Measurements from ENCODE around the gene PCCA. TPM values are rescaled to one million over a fixed set of nuclear protein-coding genes. Genes with fewer than 3 reads are reported as not detected.
A peak's percentile ranks its signal among the peaks of the same experiment; 100 is the strongest.
"Not testable (repeated sequence)": the region's sequence is repeated elsewhere in the genome, so short reads cannot be mapped to it uniquely, and the experiment has no call there.

Gene PCCA
- polyA plus RNA-seq, 1 donor, result 20.0 TPM

DNA sequence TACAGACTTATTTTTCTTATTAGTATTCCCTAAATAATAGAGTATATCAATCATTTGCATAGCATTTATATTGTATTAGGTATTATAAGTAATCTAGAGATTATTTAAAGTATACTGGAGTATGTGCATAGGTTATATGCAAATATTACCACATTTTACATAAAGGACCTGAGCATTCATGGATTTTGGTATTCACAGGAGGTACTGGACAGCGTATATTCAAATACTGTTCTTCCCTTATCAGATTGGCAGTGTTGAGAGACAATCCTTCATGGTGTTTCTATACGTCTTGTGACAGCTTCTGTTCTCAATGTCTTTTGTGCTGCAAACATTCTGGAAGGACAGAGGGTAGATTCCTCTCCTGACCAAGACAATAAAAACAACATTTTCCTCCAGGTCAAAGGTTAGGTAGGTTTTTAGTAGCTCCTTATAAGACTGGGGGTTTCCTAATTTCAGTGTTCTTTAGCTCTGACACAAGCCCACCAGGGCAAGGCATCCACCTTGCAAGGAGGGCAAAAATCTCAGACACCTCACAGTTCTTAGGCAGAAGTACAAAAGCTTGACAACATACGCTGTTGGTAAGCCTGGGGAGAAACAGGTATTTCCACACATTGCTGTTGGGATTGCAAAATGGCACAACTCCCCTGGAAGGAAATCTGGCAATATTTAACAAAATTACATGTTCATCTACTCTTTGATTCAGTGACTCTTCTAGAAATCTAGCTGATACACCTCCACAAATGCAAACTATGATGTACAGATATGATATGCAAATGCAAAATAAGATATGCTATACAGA lies 20.6 kb upstream of the PCCA start:
- Histone ChIP-seq H3K27me3 (ENCODE audit: control insufficient read depth, insufficient read depth, low read length) (no peaks in the 10 kb centered on the region), H3K4me1 (ENCODE audit: control insufficient read depth, insufficient read depth, low read length) (no peaks in the 10 kb centered on the region), H3K4me3 (ENCODE audit: low read length) (no peak overlapping the region), H3K9me3 (ENCODE audit: control insufficient read depth, low read depth, low read length) (no peaks in the 10 kb centered on the region), H3K36me3 (ENCODE audit: control insufficient read depth, insufficient read depth, low read length) (no peaks in the 10 kb centered on the region), H3K27ac (ENCODE audit: low read length) (no peak overlapping the region)
- no peak for DNase-seq
- 71% methylated on average over 2 of the region's 3 CpGs for WGBS (ENCODE audit: insufficient coverage, low lambda C conversion rate)

DNA sequence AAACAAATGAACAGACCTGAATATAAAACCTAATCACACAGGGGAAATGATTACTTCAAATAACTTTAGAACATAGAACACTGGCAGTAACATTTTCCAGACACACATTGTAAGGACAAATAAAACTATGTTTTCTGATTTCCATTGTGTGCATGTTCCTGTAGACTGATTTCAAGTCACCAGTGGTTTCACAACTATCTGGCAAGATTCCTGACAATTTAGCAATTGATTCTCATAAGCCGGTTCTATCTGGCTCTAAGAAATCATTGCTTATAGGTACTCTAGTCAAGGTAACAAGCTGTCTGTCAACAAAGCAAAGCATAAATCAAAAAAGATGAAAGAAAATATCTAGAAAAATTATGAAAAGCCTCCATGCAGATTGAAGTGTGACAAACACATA lies 19.6 kb upstream of the PCCA start:
- no peak overlapping the region for H3K27ac ChIP-seq (ENCODE audit: low read length)
- no peaks in the 10 kb centered on the region for H3K4me1 ChIP-seq (ENCODE audit: control insufficient read depth, insufficient read depth, low read length)
- WGBS (ENCODE audit: insufficient coverage, low lambda C conversion rate), result no CpG with 5 or more reads among the region's 1 CpG
- DNase-seq, result no peak
- no peak overlapping the region for H3K4me3 ChIP-seq (ENCODE audit: low read length)
- no peaks in the 10 kb centered on the region for H3K36me3 ChIP-seq (ENCODE audit: control insufficient read depth, insufficient read depth, low read length)
- no peaks in the 10 kb centered on the region for H3K27me3 ChIP-seq (ENCODE audit: control insufficient read depth, insufficient read depth, low read length)
- H3K9me3 ChIP-seq (ENCODE audit: control insufficient read depth, low read depth, low read length), result no peaks in the 10 kb centered on the region

DNA sequence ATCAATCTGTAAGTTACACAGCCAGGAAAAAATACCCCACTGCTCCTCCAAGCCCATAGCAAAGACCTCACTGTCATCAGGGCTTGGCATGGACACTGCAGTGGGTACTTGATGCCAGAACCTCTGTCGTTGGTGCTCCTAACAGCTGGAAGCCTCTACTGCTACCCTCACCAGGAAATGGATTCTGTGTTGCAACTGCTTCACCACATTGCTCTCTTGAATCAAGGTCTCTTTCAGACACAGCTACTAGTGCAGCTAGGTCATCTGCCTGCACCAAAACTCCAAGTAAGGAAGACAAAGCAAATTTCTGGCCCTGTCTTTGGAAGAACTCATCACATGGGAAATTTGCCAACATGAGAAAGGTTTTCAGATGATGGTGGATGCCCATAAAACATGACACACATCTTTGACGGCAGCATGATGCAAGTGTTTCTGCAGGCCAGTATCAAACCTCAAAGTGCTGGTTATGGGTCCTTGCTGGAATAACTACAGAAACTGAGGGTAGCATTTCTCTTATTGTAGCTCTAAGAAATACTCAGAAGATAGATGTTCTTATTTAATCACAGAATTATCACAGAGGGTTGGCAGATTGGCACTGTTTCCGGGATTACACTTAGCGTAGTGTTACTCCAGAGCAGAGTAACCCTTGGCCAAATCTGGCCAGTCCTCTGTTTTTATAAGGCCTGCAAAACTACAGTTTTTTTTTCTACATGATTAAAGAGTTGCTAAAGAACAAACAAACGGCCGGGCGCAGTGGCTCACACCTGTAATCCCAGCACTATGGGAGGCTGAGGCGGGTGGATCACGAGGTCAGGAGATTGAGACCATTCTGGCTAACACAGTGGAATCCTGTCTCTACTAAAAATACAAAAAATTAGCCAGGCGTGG lies 12.9 kb upstream of the PCCA start:
- no peaks in the 10 kb centered on the region for H3K9me3 ChIP-seq (ENCODE audit: control insufficient read depth, low read depth, low read length)
- no peaks in the 10 kb centered on the region for H3K4me1 ChIP-seq (ENCODE audit: control insufficient read depth, insufficient read depth, low read length)
- no peak overlapping the region for H3K4me3 ChIP-seq (ENCODE audit: low read length)
- WGBS (ENCODE audit: insufficient coverage, low lambda C conversion rate), result 80% methylated on average over 1 of the region's 10 CpGs
- H3K27ac ChIP-seq (ENCODE audit: low read length), result no peak overlapping the region
- H3K27me3 ChIP-seq (ENCODE audit: control insufficient read depth, insufficient read depth, low read length), result no peaks in the 10 kb centered on the region
- no peak for DNase-seq
- H3K36me3 ChIP-seq (ENCODE audit: control insufficient read depth, insufficient read depth, low read length), result no peaks in the 10 kb centered on the region

GRCh38 chr13:100079003-100079402 lies 9.9 kb upstream of the PCCA start:
- DNase-seq; H3K27me3 ChIP-seq (ENCODE audit: control insufficient read depth, insufficient read depth, low read length); H3K27ac ChIP-seq (ENCODE audit: low read length); H3K4me3 ChIP-seq (ENCODE audit: low read length); H3K36me3 ChIP-seq (ENCODE audit: control insufficient read depth, insufficient read depth, low read length); H3K9me3 ChIP-seq (ENCODE audit: control insufficient read depth, low read depth, low read length); H3K4me1 ChIP-seq (ENCODE audit: control insufficient read depth, insufficient read depth, low read length): not testable (repeated sequence)
- 67% methylated on average over 1 of the region's 9 CpGs for WGBS (ENCODE audit: insufficient coverage, low lambda C conversion rate)

DNA sequence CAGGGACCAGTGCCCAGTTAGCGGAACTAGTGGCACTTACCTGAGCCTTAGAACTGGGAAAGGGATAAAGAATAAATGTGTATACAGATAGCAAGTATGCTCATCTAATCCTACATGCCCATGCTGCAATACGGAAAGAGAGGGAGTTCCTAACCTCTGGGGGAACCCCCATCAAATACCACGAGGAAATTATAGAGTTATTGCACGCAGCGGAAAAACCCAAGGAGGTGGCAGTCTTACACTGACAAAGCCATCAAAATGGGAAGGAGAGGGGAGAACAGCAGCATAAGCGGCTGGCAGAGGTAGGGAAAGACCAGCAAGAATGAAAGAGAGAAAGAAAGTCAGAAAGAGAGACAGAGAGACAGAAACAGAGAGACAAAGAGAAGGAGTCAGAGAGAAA lies 5.5 kb upstream of the PCCA start:
- H3K9me3 ChIP-seq (ENCODE audit: control insufficient read depth, low read depth, low read length); H3K4me1 ChIP-seq (ENCODE audit: control insufficient read depth, insufficient read depth, low read length); H3K27ac ChIP-seq (ENCODE audit: low read length); H3K36me3 ChIP-seq (ENCODE audit: control insufficient read depth, insufficient read depth, low read length); H3K4me3 ChIP-seq (ENCODE audit: low read length); DNase-seq; H3K27me3 ChIP-seq (ENCODE audit: control insufficient read depth, insufficient read depth, low read length): not testable (repeated sequence)
- 100% methylated on average over 2 of the region's 6 CpGs for WGBS (ENCODE audit: insufficient coverage, low lambda C conversion rate)

DNA sequence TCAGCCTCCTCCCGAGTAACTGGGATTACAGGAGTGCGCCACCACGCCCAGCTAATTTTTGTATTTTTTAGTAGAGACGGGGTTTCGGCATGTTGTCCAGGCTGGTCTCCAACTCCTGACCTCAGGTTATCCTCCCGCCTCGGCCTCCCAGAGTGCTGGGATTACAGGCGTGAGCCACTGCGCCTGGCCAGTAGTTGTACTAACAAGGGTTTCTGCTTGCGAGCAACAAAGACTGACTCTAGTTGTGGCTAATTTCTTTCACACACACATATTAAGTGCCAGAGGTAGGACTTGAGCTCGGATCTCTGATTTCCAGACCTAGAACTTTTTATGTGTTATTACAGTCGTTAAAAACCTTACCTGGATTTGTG lies 635 bp upstream of the PCCA start:
- H3K4me3 ChIP-seq (ENCODE audit: low read length), result peak overlapping the region; percentile 85
- WGBS (ENCODE audit: insufficient coverage, low lambda C conversion rate), result no CpG with 5 or more reads among the region's 12 CpGs
- H3K36me3 ChIP-seq (ENCODE audit: control insufficient read depth, insufficient read depth, low read length), result peaks cover 4% of the 10 kb centered on the region
- H3K27me3 ChIP-seq (ENCODE audit: control insufficient read depth, insufficient read depth, low read length), result no peaks in the 10 kb centered on the region
- DNase-seq, result no peak
- no peak overlapping the region for H3K27ac ChIP-seq (ENCODE audit: low read length)
- no peaks in the 10 kb centered on the region for H3K4me1 ChIP-seq (ENCODE audit: control insufficient read depth, insufficient read depth, low read length)
- no peaks in the 10 kb centered on the region for H3K9me3 ChIP-seq (ENCODE audit: control insufficient read depth, low read depth, low read length)

- 0% methylated on average over 4 of the region's 13 CpGs for WGBS (ENCODE audit: insufficient coverage, low lambda C conversion rate)
- no peak for DNase-seq
- peak overlapping the region; percentile 63 for H3K27ac ChIP-seq (ENCODE audit: low read length)
- peaks cover 4% of the 10 kb centered on the region for H3K36me3 ChIP-seq (ENCODE audit: control insufficient read depth, insufficient read depth, low read length)
- no peaks in the 10 kb centered on the region for H3K9me3 ChIP-seq (ENCODE audit: control insufficient read depth, low read depth, low read length)
- peak overlapping the region; percentile 85 for H3K4me3 ChIP-seq (ENCODE audit: low read length)
- H3K4me1 ChIP-seq (ENCODE audit: control insufficient read depth, insufficient read depth, low read length), result no peaks in the 10 kb centered on the region
- H3K27me3 ChIP-seq (ENCODE audit: control insufficient read depth, insufficient read depth, low read length), result no peaks in the 10 kb centered on the region
Observed at GRCh38 chr13:100089465-100090032, 656 bp downstream of the PCCA start.

DNA sequence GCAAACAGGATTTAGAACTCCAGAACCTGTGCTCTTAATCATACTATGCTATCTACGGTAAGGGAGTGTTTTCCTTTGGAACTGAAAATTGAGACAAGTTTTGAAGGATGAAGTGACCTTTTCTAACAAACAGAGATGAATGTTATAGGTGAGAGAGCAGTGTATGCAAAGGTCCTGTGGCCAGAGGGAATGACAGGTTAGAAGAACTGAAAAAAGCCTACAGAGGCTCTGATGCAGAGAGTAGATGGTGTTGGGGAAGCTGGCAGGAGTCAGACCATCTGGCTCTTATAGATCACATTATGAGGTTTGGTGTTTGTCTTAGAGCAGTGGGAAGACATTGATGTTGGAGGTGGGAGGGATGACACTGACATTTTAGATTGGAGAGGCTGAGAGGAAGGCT lies 2.0 kb downstream of the PCCA start:
- no peaks in the 10 kb centered on the region for H3K27me3 ChIP-seq (ENCODE audit: control insufficient read depth, insufficient read depth, low read length)
- H3K4me3 ChIP-seq (ENCODE audit: low read length), result no peak overlapping the region
- H3K4me1 ChIP-seq (ENCODE audit: control insufficient read depth, insufficient read depth, low read length), result no peaks in the 10 kb centered on the region
- DNase-seq, result no peak
- WGBS (ENCODE audit: insufficient coverage, low lambda C conversion rate), result 100% methylated on average over 1 of the region's 1 CpG
- peaks cover under 1% of the 10 kb centered on the region for H3K36me3 ChIP-seq (ENCODE audit: control insufficient read depth, insufficient read depth, low read length)
- no peak overlapping the region for H3K27ac ChIP-seq (ENCODE audit: low read length)
- no peaks in the 10 kb centered on the region for H3K9me3 ChIP-seq (ENCODE audit: control insufficient read depth, low read depth, low read length)

- H3K4me3 ChIP-seq (ENCODE audit: low read length), result no peak overlapping the region
- H3K36me3 ChIP-seq (ENCODE audit: control insufficient read depth, insufficient read depth, low read length), result no peaks in the 10 kb centered on the region
- H3K9me3 ChIP-seq (ENCODE audit: control insufficient read depth, low read depth, low read length), result no peaks in the 10 kb centered on the region
- H3K27ac ChIP-seq (ENCODE audit: low read length), result no peak overlapping the region
- no peak for DNase-seq
- no CpG with 5 or more reads among the region's 2 CpGs for WGBS (ENCODE audit: insufficient coverage, low lambda C conversion rate)
- H3K4me1 ChIP-seq (ENCODE audit: control insufficient read depth, insufficient read depth, low read length), result no peaks in the 10 kb centered on the region
- no peaks in the 10 kb centered on the region for H3K27me3 ChIP-seq (ENCODE audit: control insufficient read depth, insufficient read depth, low read length)
Observed at GRCh38 chr13:100091391-100091790, 2.5 kb downstream of the PCCA start.

GRCh38 chr13:100092273-100092672 lies 3.4 kb downstream of the PCCA start:
- WGBS (ENCODE audit: insufficient coverage, low lambda C conversion rate), result no CpG with 5 or more reads among the region's 2 CpGs
- DNase-seq; H3K4me1 ChIP-seq (ENCODE audit: control insufficient read depth, insufficient read depth, low read length); H3K27me3 ChIP-seq (ENCODE audit: control insufficient read depth, insufficient read depth, low read length); H3K9me3 ChIP-seq (ENCODE audit: control insufficient read depth, low read depth, low read length); H3K27ac ChIP-seq (ENCODE audit: low read length); H3K36me3 ChIP-seq (ENCODE audit: control insufficient read depth, insufficient read depth, low read length); H3K4me3 ChIP-seq (ENCODE audit: low read length): not testable (repeated sequence)

All from large intestine (tissue), 3 donors.